ENCODE data around the gene AMER2. TPM values are rescaled to one million over a fixed set of nuclear protein-coding genes. Genes with fewer than 3 reads are reported as not detected.

Gene AMER2
- total RNA-seq, 1 experiment from 2014 or later: not detected

- Histone ChIP-seq H2AFZ (no peak overlapping the region), H3K4me3 (no peak overlapping the region), H3K4me2 (no peak overlapping the region), H3K79me2 (ENCODE audit: low read depth) (no peaks in the 10 kb centered on the region), H3K9me3 (ENCODE audit: insufficient read depth, low read depth) (no peaks in the 10 kb centered on the region), H3K27me3 (ENCODE audit: insufficient read depth, low read depth) (peaks cover 7% of the 10 kb centered on the region; the same call in 1 of the 2 replicates), H3K27ac (no peak overlapping the region), H3K4me1 (replicated peaks; ENCODE audit: insufficient read depth) (peaks cover 17% of the 10 kb centered on the region), H3K9me2 (ENCODE audit: insufficient read depth) (no peaks in the 10 kb centered on the region), H3K36me3 (ENCODE audit: low read depth) (no peaks in the 10 kb centered on the region), H3F3A (ENCODE audit: insufficient read depth, low read depth) (no peaks in the 10 kb centered on the region; the same call in 1 of the 2 replicates), H4K20me1 (ENCODE audit: insufficient read depth) (no peaks in the 10 kb centered on the region)
- ChIA-PET POLR2A (ENCODE audit: unreplicated experiment) (no interaction called here), CTCF (interaction anchor here (0.6 kb wide), 1 partner anchor 407 kb away, joined by 3 read pairs; no protein-coding TSS in a partner anchor)
- TF ChIP-seq CTCF (conservative IDR thresholded peaks at IDR 0.05) (peak; percentile 81), EZH2 (IDR thresholded peaks at IDR 0.05; ENCODE audit: low read depth) (no peak)
- intact Hi-C loops (cut with micrococcal nuclease; ENCODE audit: unreplicated experiment): loop anchor here (1.0 kb wide), 1 partner anchor 109 kb away; no protein-coding TSS in a partner anchor
- DNase-seq: peak; percentile 60 to 68
- no TSS peak for BruUV-seq (replicated peaks)
These were observed 57.9 kb downstream of the AMER2 start for GRCh38 chr13:25114220-25114619.

- ChIA-PET CTCF (interaction anchor here (1.5 kb wide), 1 partner anchor 108 kb away, joined by 3 read pairs; no protein-coding TSS in a partner anchor), POLR2A (ENCODE audit: unreplicated experiment) (no interaction called here)
- Histone ChIP-seq H3K9me3 (ENCODE audit: insufficient read depth, low read depth) (no peaks in the 10 kb centered on the region), H3K27me3 (ENCODE audit: insufficient read depth, low read depth) (peaks cover 14% of the 10 kb centered on the region), H2AFZ (no peak overlapping the region), H3F3A (ENCODE audit: insufficient read depth, low read depth) (no peaks in the 10 kb centered on the region; the same call in 1 of the 2 replicates), H3K27ac (no peak overlapping the region), H3K36me3 (ENCODE audit: low read depth) (no peaks in the 10 kb centered on the region), H3K4me2 (no peak overlapping the region), H4K20me1 (ENCODE audit: insufficient read depth) (no peaks in the 10 kb centered on the region), H3K9me2 (ENCODE audit: insufficient read depth) (no peaks in the 10 kb centered on the region), H3K4me3 (no peak overlapping the region), H3K79me2 (ENCODE audit: low read depth) (no peaks in the 10 kb centered on the region), H3K4me1 (replicated peaks; ENCODE audit: insufficient read depth) (peaks cover 17% of the 10 kb centered on the region)
- no TSS peak for BruUV-seq (replicated peaks)
- intact Hi-C loops (cut with micrococcal nuclease; ENCODE audit: unreplicated experiment): no loop called here
- no peak for TF ChIP-seq CTCF (conservative IDR thresholded peaks at IDR 0.05)
- no peak for TF ChIP-seq EZH2 (IDR thresholded peaks at IDR 0.05; ENCODE audit: low read depth)
- DNase-seq: no peak
These were observed 59.3 kb downstream of the AMER2 start for GRCh38 chr13:25112695-25113255.

Other genes starting within 250 kb of the AMER2 start
- gene PABPC3, start 76.2 kb downstream of the AMER2 start, total RNA-seq (2021): 0.30 and 0.39 TPM in 2 replicates
- 7.7 and 10.8 TPM in 2 replicates for gene MTMR6, start 115.2 kb upstream of the AMER2 start, total RNA-seq (2021)
- 50.6 and 55.1 TPM in 2 replicates for gene NUP58, start 129.3 kb upstream of the AMER2 start, total RNA-seq (2021)
- not detected in 2 replicates for gene ATP8A2, start 199.7 kb upstream of the AMER2 start, total RNA-seq (2021)

Measured in PC-9 (cell line).